Upper lobe of right lung (tissue), 1 donor: ENCODE data around the gene C3orf20. TPM values are rescaled to one million over a fixed set of nuclear protein-coding genes. Genes with fewer than 3 reads are reported as not detected.

Experiments used
- ATAC-seq: fragments of 200-7000 bp; cut with Tn5 transposase; one replicate; pipeline ENCODE4 v1.9.1; 2020; ENCODE audit warnings: mild to moderate bottlenecking, moderate library complexity
- DNase-seq: peaks from one replicate; pipeline ENCODE4 v3.0.0-alpha.2; 2020
- H3K27ac ChIP-seq: fragments of 200-600 bp; one replicate; pipeline ENCODE4 v1.8.0; 2022
- H3K27me3 ChIP-seq: fragments of 200-600 bp; one replicate; pipeline ENCODE4 v1.8.0; 2022; ENCODE audit warnings: mild to moderate bottlenecking
- H3K36me3 ChIP-seq: fragments of 200-600 bp; one replicate; pipeline ENCODE4 v1.8.0; 2022
- H3K4me1 ChIP-seq: fragments of 200-600 bp; one replicate; pipeline ENCODE4 v1.8.0; 2022
- H3K4me3 ChIP-seq: fragments of 200-600 bp; one replicate; pipeline ENCODE4 v1.8.0; 2022; ENCODE audit warnings: mild to moderate bottlenecking
- H3K9me3 ChIP-seq: fragments of 200-600 bp; one replicate; pipeline ENCODE4 v1.8.0; 2022
- intact Hi-C: fragments of 100-400 bp; cut with DNase I; formaldehyde crosslinking; loops from one replicate; pipeline ENCODE4 v1.11.0; 2022
- total RNA-seq: library from RNA; stranded (reverse); fragmentation: NEBNext Ultra II Directional; extraction: Animal tissue kit (Norgen Biotek cat#: 25700); gene quantifications from one replicate; pipeline ENCODE4 v1.2.1, GENCODE V29; 2021
- TF ChIP-seq, protein P1 (sequence below): fragments of 200-600 bp; IDR thresholded peaks from one replicate; pipeline ENCODE4 v1.8.0; 2022; ENCODE audit warnings: antibody characterized with exemption
- donor health status: DM: no; HTN: yes; CAD: no; lungs with severe emphysema.

The C3orf20 gene
- total RNA-seq, 1 donor from 2014 or later: 0.14 TPM

DNA sequence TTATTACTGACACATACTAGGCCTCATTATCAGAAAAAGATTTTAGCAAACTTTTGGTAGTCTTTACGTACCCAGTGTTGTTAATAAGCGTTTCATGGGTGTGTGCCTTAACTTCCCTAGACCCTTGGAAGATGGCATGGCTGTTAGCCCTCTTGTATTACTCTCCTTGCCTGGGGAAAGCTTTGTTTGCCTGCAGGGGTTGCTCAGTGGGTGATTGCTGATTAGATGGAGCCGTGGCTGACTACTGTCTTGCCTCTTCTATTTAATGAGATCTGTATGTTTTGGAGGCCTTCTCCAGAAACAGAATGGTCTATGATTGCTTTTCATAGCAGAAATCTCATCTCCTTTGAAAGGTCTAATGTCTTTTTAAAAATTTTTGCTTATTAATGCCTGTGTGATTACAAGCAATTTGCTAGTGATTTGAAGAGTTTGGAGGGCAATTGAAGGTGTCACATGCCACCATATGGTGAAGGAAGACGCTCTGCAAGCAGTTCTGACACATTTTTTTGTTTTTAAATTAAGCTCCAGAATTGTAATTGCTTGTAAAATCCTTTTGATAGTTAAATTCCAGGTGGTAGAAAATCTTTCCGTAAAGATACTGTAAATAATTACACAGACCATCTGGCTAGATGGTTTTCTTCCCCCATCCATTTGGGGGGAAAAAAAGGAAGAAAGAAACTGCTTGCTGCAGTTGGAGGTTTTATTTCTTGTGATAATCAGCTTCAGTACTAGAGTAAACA lies 11.4 kb upstream of the C3orf20 start:
- DNase-seq (no peak), ATAC-seq (no peak)
- Histone ChIP-seq H3K36me3 (peaks cover 99% of the 10 kb centered on the region), H3K4me1 (no peaks in the 10 kb centered on the region), H3K27me3 (no peaks in the 10 kb centered on the region), H3K9me3 (no peaks in the 10 kb centered on the region), H3K27ac (no peak overlapping the region), H3K4me3 (no peak overlapping the region)
- TF ChIP-seq, protein P1, sequence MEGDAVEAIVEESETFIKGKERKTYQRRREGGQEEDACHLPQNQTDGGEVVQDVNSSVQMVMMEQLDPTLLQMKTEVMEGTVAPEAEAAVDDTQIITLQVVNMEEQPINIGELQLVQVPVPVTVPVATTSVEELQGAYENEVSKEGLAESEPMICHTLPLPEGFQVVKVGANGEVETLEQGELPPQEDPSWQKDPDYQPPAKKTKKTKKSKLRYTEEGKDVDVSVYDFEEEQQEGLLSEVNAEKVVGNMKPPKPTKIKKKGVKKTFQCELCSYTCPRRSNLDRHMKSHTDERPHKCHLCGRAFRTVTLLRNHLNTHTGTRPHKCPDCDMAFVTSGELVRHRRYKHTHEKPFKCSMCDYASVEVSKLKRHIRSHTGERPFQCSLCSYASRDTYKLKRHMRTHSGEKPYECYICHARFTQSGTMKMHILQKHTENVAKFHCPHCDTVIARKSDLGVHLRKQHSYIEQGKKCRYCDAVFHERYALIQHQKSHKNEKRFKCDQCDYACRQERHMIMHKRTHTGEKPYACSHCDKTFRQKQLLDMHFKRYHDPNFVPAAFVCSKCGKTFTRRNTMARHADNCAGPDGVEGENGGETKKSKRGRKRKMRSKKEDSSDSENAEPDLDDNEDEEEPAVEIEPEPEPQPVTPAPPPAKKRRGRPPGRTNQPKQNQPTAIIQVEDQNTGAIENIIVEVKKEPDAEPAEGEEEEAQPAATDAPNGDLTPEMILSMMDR: no peak
- intact Hi-C loops: no loop called here

GRCh38 chr3:14664170-14664569 lies 10.8 kb upstream of the C3orf20 start:
- Histone ChIP-seq H3K4me1 (no peaks in the 10 kb centered on the region), H3K27ac (no peak overlapping the region), H3K27me3 (no peaks in the 10 kb centered on the region), H3K4me3 (no peak overlapping the region), H3K9me3 (no peaks in the 10 kb centered on the region), H3K36me3 (peaks cover 99% of the 10 kb centered on the region)
- DNase-seq (no peak), ATAC-seq (no peak)
- TF ChIP-seq, protein P1: no peak
- intact Hi-C loops: no loop called here

- Histone ChIP-seq H3K4me3 (no peak overlapping the region), H3K27ac (no peak overlapping the region), H3K4me1 (no peaks in the 10 kb centered on the region), H3K9me3 (no peaks in the 10 kb centered on the region), H3K36me3 (peaks cover 54% of the 10 kb centered on the region), H3K27me3 (no peaks in the 10 kb centered on the region)
- ATAC-seq: no peak
- TF ChIP-seq, protein P1: no peak
- intact Hi-C loops: loop anchor here (5.0 to 10.0 kb wide), 2 partner anchors 102 to 245 kb away; no protein-coding TSS in a partner anchor
- no peak for DNase-seq
Measured at GRCh38 chr3:14672588-14672987, 2.4 kb upstream of the C3orf20 start.

DNA sequence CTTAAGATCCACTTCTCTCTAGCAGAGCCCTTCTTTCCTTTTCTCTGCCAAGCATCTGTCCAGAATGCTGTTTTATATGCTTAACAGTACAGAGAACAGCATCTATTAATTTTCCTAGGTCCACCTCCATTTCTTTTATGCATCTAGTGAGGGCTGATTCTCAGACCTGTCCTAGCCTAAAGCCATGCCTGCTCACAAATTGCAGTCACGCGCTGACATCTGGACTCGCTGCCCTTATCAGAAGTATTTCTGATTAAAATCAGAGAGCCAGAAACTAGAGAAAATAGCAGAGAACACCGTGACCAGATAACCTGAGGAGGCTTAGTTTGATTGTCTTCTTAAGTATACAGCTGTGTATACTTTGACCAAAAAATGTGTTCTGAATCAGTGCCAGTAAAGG lies 1.9 kb downstream of the C3orf20 start:
- no peak for DNase-seq
- intact Hi-C loops: loop anchor here (10.0 kb wide), 1 partner anchor 98 kb away; no protein-coding TSS in a partner anchor
- no peak overlapping the region for H3K4me3 ChIP-seq
- no peaks in the 10 kb centered on the region for H3K4me1 ChIP-seq
- TF ChIP-seq, protein P1: no peak
- no peaks in the 10 kb centered on the region for H3K27me3 ChIP-seq
- H3K9me3 ChIP-seq: no peaks in the 10 kb centered on the region
- H3K27ac ChIP-seq: no peak overlapping the region
- H3K36me3 ChIP-seq: peaks cover 11% of the 10 kb centered on the region
- ATAC-seq: no peak

DNA sequence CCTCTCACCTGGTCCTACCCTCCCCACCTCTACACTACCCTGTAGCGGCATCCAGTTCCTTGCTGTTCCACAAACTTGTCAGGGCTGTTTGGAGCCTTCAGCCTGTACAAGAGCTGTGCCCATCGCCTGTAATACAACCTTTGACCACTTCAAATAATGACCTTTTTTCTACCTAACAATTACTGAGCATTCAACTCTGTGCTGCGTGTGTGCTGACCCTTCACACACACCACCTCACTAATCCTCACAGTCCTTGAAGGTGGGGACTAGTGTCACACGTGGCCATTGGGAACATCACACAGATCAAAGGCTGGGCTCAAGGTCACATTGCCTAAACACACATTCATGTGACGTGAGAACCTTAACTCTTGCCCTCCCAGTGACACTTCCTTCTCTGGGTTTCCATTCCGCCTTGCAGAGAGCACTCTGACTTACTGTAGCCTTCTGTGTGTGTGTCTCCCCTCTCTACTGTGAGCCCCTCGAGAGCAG lies 3.1 kb downstream of the C3orf20 start:
- Histone ChIP-seq H3K4me3 (no peak overlapping the region), H3K4me1 (no peaks in the 10 kb centered on the region), H3K27ac (no peak overlapping the region), H3K9me3 (no peaks in the 10 kb centered on the region), H3K27me3 (no peaks in the 10 kb centered on the region), H3K36me3 (no peaks in the 10 kb centered on the region)
- ATAC-seq: no peak
- no peak for DNase-seq
- TF ChIP-seq, protein P1: no peak
- intact Hi-C loops: loop anchor here (10.0 kb wide), 1 partner anchor 97 kb away; no protein-coding TSS in a partner anchor
